Activated T-helper 1 cell treated with anti-CD3 and anti-CD28 coated beads, Interleukin-12 subunit alpha, Interleukin-12 subunit beta, Interleukin-2, Interleukin-4 antibody, amounts not matched to agents 30 ng/mL and 10 ng/mL and 1 ng/mL, durations not matched to agents 14 hours and 24 hours and 36 hours (primary cell): Measurements from ENCODE around the gene GPR50. TPM values are rescaled to one million over a fixed set of nuclear protein-coding genes. Genes with fewer than 3 reads are reported as not detected.

Source experiments
- DNase-seq: peaks from one replicate; pipeline ENCODE4 v3.0.0; 2021; ENCODE audit warnings: low spot score
- H3K27ac Mint-ChIP-seq: one replicate; pipeline ENCODE4 v1.8.0; 2021; ENCODE audit warnings: mild to moderate bottlenecking, mixed read lengths
- H3K27me3 Mint-ChIP-seq: one replicate; pipeline ENCODE4 v1.8.0; 2022; ENCODE audit warnings: mild to moderate bottlenecking, moderate library complexity, mixed read lengths; ENCODE audit not compliant: insufficient read depth
- H3K36me3 Mint-ChIP-seq: one replicate; pipeline ENCODE4 v1.8.0; 2021; ENCODE audit warnings: low read depth, mixed read lengths
- H3K4me1 Mint-ChIP-seq: one replicate; pipeline ENCODE4 v1.8.0; 2021; ENCODE audit warnings: low read depth, mixed read lengths
- H3K4me3 Mint-ChIP-seq: one replicate; pipeline ENCODE4 v1.8.0; 2021; ENCODE audit warnings: mild to moderate bottlenecking, moderate library complexity, mixed read lengths
- H3K9me3 Mint-ChIP-seq: one replicate; pipeline ENCODE4 v1.8.0; 2021; ENCODE audit warnings: mixed read lengths
- intact Hi-C: fragments of 100-400 bp; cut with micrococcal nuclease; formaldehyde crosslinking; loops from one replicate; pipeline ENCODE4 v1.15.1; 2024
- total RNA-seq: library from RNA; stranded (reverse); gene quantifications from 2 replicates; pipeline ENCODE4 v1.2.3, GENCODE V29; 2022

Gene GPR50
- total RNA-seq, 1 donor from 2014 or later: not detected

- Mint-ChIP-seq H3K4me1 (no peaks in the 10 kb centered on the region), H3K27me3 (peaks cover 35% of the 10 kb centered on the region), H3K27ac (no peak overlapping the region), H3K9me3 (no peaks in the 10 kb centered on the region), H3K4me3 (no peak overlapping the region), H3K36me3 (no peaks in the 10 kb centered on the region)
- DNase-seq: no peak
- intact Hi-C loops: no loop called here
Measured at GRCh38 chrX:151178746-151179145, 2.4 kb downstream of the GPR50 start.

DNA sequence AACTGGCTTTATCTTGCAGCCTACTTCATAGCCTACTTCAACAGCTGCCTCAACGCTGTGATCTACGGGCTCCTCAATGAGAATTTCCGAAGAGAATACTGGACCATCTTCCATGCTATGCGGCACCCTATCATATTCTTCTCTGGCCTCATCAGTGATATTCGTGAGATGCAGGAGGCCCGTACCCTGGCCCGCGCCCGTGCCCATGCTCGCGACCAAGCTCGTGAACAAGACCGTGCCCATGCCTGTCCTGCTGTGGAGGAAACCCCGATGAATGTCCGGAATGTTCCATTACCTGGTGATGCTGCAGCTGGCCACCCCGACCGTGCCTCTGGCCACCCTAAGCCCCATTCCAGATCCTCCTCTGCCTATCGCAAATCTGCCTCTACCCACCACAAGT, 4.0 kb downstream of the GPR50 start:
- no peak overlapping the region for H3K27ac Mint-ChIP-seq
- no peak for DNase-seq
- intact Hi-C loops: no loop called here
- no peaks in the 10 kb centered on the region for H3K36me3 Mint-ChIP-seq
- no peaks in the 10 kb centered on the region for H3K9me3 Mint-ChIP-seq
- H3K27me3 Mint-ChIP-seq: peaks cover 42% of the 10 kb centered on the region
- H3K4me1 Mint-ChIP-seq: no peaks in the 10 kb centered on the region
- no peak overlapping the region for H3K4me3 Mint-ChIP-seq

DNA sequence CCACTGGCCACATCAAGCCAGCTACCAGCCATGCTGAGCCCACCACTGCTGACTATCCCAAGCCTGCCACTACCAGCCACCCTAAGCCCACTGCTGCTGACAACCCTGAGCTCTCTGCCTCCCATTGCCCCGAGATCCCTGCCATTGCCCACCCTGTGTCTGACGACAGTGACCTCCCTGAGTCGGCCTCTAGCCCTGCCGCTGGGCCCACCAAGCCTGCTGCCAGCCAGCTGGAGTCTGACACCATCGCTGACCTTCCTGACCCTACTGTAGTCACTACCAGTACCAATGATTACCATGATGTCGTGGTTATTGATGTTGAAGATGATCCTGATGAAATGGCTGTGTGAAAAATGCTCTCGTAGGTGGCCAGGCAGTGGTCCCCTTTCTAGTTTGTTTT, 4.7 kb downstream of the GPR50 start:
- no peak for DNase-seq
- no peaks in the 10 kb centered on the region for H3K9me3 Mint-ChIP-seq
- no peak overlapping the region for H3K27ac Mint-ChIP-seq
- no peaks in the 10 kb centered on the region for H3K4me1 Mint-ChIP-seq
- peaks cover 46% of the 10 kb centered on the region for H3K27me3 Mint-ChIP-seq
- H3K36me3 Mint-ChIP-seq: no peaks in the 10 kb centered on the region
- H3K4me3 Mint-ChIP-seq: no peak overlapping the region
- intact Hi-C loops: no loop called here

- peaks cover 40% of the 10 kb centered on the region for H3K27me3 Mint-ChIP-seq
- intact Hi-C loops: no loop called here
- DNase-seq: no peak
- no peaks in the 10 kb centered on the region for H3K9me3 Mint-ChIP-seq
- H3K4me1 Mint-ChIP-seq: no peaks in the 10 kb centered on the region
- no peaks in the 10 kb centered on the region for H3K36me3 Mint-ChIP-seq
- no peak overlapping the region for H3K4me3 Mint-ChIP-seq
- no peak overlapping the region for H3K27ac Mint-ChIP-seq
Measured at GRCh38 chrX:151183233-151183753, 6.9 kb downstream of the GPR50 start.

- Mint-ChIP-seq H3K9me3 (no peaks in the 10 kb centered on the region), H3K27ac (no peak overlapping the region), H3K4me1 (no peaks in the 10 kb centered on the region), H3K27me3 (peaks cover 40% of the 10 kb centered on the region), H3K36me3 (no peaks in the 10 kb centered on the region), H3K4me3 (no peak overlapping the region)
- intact Hi-C loops: no loop called here
- DNase-seq: no peak
Measured at GRCh38 chrX:151183912-151184565, 7.7 kb downstream of the GPR50 start.

- DNase-seq: no peak
- Mint-ChIP-seq H3K36me3 (no peaks in the 10 kb centered on the region), H3K4me1 (no peaks in the 10 kb centered on the region), H3K4me3 (no peak overlapping the region), H3K27me3 (peaks cover 36% of the 10 kb centered on the region), H3K27ac (no peak overlapping the region), H3K9me3 (no peaks in the 10 kb centered on the region)
- intact Hi-C loops: no loop called here
Measured at GRCh38 chrX:151184705-151185104, 8.3 kb downstream of the GPR50 start.

GRCh38 chrX:151206871-151207270, 30.5 kb downstream of the GPR50 start:
- H3K4me3 Mint-ChIP-seq: no peak overlapping the region
- H3K36me3 Mint-ChIP-seq: no peaks in the 10 kb centered on the region
- DNase-seq: no peak
- no peak overlapping the region for H3K27ac Mint-ChIP-seq
- H3K27me3 Mint-ChIP-seq: peaks cover 2% of the 10 kb centered on the region
- no peaks in the 10 kb centered on the region for H3K9me3 Mint-ChIP-seq
- intact Hi-C loops: no loop called here
- no peaks in the 10 kb centered on the region for H3K4me1 Mint-ChIP-seq

DNA sequence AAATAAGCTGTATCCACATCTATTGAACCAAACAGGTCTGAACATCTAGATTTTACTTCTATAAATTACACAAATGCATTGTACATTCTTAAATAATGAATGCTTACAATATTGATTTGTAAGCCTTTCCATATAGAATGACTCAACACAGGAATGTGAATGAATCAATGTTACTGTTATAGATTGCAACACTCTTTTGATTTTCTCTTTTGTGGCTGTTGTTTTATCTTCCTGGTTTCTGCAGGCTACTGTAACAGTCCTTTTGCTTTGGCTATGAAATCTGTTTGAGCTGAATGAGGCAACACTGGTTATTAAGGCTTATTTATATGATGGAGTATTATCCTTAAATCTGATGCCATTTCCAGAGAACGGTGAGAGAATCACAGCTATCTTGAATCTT, 49.5 kb downstream of the GPR50 start:
- Mint-ChIP-seq H3K36me3 (no peaks in the 10 kb centered on the region), H3K9me3 (no peaks in the 10 kb centered on the region)

GRCh38 chrX:151226941-151227340, 50.6 kb downstream of the GPR50 start:
- intact Hi-C loops: no loop called here
- no peak overlapping the region for H3K4me3 Mint-ChIP-seq
- H3K4me1 Mint-ChIP-seq: no peaks in the 10 kb centered on the region
- no peak overlapping the region for H3K27ac Mint-ChIP-seq
- H3K27me3 Mint-ChIP-seq: peaks cover 11% of the 10 kb centered on the region
- DNase-seq: no peak
- no peaks in the 10 kb centered on the region for H3K9me3 Mint-ChIP-seq
- no peaks in the 10 kb centered on the region for H3K36me3 Mint-ChIP-seq

More for the DNA sequence above, 49.5 kb downstream of the GPR50 start:
- Mint-ChIP-seq H3K4me1 (no peaks in the 10 kb centered on the region), H3K27ac (no peak overlapping the region), H3K4me3 (no peak overlapping the region), H3K27me3 (peaks cover 11% of the 10 kb centered on the region)
- DNase-seq: no peak
- intact Hi-C loops: no loop called here

GRCh38 chrX:151227627-151228026, 51.2 kb downstream of the GPR50 start:
- no peak for DNase-seq
- peaks cover 11% of the 10 kb centered on the region for H3K27me3 Mint-ChIP-seq
- no peaks in the 10 kb centered on the region for H3K4me1 Mint-ChIP-seq
- H3K4me3 Mint-ChIP-seq: no peak overlapping the region
- H3K27ac Mint-ChIP-seq: no peak overlapping the region
- intact Hi-C loops: no loop called here
- no peaks in the 10 kb centered on the region for H3K9me3 Mint-ChIP-seq
- no peaks in the 10 kb centered on the region for H3K36me3 Mint-ChIP-seq

DNA sequence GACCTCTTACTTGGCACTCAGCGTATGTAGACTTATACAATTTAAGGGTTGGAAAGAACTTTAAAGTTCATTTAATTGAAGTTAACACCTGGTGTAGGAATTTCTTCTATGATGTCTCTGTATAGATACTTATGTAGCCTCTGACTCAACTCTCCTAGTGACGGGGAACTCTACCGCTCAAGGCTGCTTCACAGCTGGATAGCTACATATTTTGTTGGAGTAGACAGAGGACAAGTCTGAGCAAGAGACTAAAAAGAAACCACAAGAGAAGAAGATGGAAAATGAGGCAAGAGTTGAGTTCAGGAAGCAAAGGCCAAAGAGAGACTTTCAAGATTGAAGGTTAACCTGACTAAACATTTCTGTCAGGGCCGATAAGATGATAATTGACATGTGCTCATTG, 52.6 kb downstream of the GPR50 start:
- Mint-ChIP-seq H3K4me3 (no peak overlapping the region), H3K27ac (no peak overlapping the region), H3K9me3 (no peaks in the 10 kb centered on the region), H3K27me3 (peaks cover 11% of the 10 kb centered on the region), H3K36me3 (no peaks in the 10 kb centered on the region), H3K4me1 (no peaks in the 10 kb centered on the region)
- no peak for DNase-seq
- intact Hi-C loops: no loop called here
